GM18951 (cell line): Measurements from ENCODE around the gene ENTHD1.

ENCODE experiments used
- POLR2A ChIP-seq: IDR thresholded peaks from 4 replicates; pipeline ENCODE4 v1.6.1; 2011; ENCODE audit warnings: mild to moderate bottlenecking; ENCODE audit not compliant: insufficient read length, insufficient read depth; ENCODE audit errors: extremely low read depth
- in situ Hi-C: fragments of 300-500 bp; cut with MboI; formaldehyde crosslinking; loops from one replicate; pipeline ENCODE4 v1.12.0; 2022; ENCODE audit warnings: low sequenced_read_pairs, mixed read lengths, inconsistent platforms; ENCODE audit not compliant: unreplicated experiment

The ENTHD1 gene

DNA sequence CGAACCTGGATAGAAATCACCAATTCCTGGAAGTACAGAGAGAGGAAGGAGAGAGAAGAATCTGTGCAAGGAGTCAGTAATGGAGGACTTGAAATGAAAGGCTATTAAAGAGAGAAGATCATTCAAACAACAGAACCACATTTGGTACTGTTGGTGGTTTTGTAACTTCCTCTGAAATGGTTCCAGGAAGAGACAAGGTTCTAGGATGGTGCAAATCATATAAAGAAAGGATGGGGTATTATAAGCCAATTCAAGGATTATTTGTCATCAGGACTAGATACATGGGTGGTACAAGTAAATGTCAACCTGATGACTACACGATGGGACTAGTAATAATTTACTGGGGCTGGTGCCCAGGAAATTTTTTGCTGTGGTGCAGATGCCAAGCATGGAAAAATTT is 37.7 kb upstream of the ENTHD1 start:
- in situ Hi-C loops: no loop called here
- TF ChIP-seq POLR2A: no peak

DNA sequence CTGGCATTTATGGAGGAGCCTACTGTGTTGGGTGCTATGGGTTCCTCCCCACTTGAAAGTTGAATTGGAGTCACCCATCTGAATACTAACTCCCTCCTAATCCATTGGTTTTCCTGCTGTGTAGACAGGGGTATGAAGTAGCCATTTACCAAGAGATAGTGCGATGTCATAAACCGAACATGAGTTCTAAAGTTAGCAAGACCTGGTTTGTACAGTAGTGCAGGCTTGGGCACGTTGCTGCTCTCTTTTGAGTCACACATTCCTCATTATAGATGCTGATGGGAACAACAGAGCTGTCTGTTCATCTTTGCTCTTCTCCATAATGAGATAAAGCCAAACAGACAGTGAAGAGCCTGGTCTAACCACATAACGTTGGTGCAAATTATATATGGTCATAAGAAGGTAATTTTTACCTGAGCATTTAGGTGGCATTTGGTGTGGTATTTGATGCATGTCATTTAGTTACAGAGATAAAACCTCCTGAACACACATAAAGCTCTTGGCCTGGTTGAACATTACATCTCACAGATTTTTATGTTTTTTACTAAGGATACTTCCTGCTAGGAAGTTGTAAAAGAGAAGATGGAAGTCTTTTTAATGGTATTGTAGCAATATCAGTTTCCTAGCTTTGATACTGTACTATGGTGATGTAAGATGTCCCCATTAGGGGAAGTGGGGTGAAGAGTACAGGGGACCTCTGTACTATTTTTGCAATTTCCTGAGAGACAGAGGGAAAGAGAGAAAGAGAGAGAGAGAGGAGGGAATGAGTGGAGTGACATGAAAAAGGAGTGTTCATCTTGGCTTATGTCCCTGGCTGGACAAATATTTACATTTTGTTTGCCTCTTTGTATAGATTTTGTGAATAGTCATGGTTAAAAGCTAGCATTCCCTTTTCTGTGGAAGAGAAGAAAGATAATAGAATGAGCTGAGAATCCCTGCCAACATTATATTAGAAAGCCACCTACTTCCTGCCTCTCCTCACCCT is 35.3 kb upstream of the ENTHD1 start:
- TF ChIP-seq POLR2A: no peak
- in situ Hi-C loops: no loop called here

DNA sequence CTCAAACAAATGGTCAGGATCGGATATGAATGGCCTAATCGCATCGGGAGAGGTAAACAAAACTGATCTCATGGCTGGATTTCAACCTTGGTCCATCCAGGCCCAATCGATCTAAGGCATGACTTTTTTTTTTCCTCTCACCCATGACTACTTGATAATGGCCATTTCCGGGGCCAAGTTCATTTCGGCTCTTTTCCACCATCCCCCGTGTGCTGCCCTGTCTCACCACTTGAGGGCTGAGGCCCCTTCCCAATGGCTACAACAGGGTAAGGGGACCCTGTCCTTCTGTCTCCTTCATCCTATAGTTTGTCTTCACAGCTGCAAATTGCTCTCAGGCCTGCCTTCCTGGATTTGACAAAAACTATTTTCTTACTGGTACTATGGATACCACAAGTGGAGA is 34.0 kb upstream of the ENTHD1 start:
- in situ Hi-C loops: no loop called here

DNA sequence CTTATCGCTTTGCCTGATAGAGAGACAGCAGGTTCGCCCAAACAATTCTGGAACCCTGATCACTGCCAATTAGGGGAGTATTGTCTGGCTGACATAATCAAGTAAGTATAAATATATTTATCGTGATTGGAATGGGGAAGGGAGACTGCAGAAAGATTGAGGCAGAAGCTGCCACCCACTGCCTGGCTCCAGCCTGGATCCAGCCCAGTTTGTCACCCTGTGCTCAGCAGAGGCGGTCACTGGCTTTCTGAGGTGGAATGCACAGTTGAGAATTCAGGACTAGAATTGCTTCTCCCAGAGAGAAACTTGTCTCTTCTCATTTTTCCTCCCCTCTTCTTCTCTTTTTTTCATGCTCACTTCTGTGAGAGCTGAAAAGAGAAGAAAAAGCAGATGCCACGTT is 33.2 kb upstream of the ENTHD1 start:
- TF ChIP-seq POLR2A: no peak
- in situ Hi-C loops: no loop called here

More for the DNA sequence above, 34.0 kb upstream of the ENTHD1 start:
- TF ChIP-seq POLR2A: no peak

DNA sequence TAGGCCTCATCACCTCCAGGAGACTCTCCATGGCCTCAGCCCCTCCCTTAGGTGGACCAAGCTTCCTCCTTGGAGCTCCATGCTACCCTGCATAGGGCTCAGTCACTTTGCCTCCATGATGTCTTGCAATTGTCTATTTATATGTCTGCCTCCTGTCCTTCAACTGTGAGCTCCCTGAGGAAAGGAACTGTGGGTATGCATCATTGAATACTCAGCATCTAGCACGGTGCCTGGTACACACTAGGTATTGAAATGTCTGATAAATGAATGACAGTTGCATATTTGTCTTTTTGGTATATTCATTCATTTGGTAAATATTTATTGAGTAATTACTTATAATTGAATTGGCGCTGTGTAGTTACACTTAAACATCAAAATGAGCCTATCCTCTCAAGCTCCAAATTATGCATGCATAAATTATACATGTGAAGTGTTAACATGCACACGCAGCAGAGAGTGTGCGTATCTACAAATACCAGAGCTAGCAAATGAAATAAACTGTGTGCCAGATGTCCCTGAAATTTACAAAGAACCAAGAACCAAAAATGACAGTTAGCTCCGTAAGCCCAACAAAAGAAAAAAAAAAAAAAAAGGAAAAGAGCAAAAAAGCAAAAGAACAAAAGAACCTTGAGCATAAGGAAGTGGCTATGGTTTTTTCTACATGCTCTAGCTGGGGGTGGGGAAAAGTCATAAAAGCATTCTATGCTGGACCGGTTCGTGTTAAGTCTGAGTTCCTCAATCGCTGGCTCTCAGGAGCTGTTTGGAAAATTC is 32.5 kb upstream of the ENTHD1 start:
- no peak for TF ChIP-seq POLR2A
- in situ Hi-C loops: no loop called here

DNA sequence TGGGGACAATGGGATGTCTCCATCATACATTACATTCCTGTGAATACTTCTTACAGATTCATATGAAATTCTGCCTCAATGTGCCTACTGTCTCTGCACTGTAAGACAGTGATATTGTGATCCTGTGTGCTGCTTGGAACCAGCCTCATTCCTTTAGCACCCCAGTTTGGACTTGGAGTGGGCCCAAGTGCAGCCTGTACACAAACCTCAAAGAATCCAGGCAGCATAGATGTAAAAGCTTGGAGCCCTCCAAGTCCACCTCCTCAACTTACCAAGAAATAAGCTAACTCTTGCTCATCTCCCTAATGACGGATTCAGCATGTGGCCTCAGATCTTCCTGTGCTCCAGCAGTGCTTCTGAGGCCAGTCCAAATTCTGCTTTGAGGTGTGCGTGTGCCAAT is 31.7 kb upstream of the ENTHD1 start:
- in situ Hi-C loops: no loop called here
- no peak for TF ChIP-seq POLR2A

DNA sequence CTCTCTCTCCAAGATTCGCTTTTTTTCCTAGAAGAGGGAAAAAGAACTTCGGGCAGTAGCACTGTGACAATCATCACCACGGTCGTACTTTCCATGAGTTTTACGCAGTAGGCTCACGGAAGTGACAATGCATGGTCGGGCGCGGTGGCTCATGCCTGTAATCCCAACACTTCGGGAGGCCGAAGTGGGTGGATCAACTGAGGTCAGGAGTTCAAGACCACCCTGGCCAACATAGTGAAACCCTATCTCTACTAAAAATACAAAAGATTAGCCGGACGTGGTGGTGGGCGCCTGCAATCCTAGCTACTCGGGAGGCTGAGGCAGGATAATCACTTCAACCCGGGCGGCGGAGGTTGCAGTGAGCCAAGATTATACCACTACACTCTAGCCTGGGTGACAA is 30.7 kb upstream of the ENTHD1 start:
- no peak for TF ChIP-seq POLR2A
- in situ Hi-C loops: no loop called here

DNA sequence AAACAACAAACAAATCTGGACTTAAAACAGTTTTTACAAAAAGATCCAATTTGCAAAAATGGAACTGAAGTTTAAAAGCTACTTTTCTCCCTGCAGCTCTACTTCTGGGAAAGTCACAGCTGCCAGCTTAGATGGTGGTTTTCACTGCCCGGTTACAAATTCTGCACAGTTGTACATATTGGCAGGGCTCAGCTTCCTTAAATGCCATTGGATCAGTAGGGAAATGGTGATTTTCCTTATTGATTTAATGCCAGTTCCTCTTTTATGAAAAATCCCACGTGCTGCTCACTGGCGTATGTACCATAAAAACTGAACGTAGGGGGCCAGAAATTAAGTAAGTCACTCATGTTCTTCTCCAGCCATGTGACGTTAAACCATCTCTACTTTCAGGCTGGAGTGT is 30.1 kb upstream of the ENTHD1 start:
- no peak for TF ChIP-seq POLR2A
- in situ Hi-C loops: no loop called here

DNA sequence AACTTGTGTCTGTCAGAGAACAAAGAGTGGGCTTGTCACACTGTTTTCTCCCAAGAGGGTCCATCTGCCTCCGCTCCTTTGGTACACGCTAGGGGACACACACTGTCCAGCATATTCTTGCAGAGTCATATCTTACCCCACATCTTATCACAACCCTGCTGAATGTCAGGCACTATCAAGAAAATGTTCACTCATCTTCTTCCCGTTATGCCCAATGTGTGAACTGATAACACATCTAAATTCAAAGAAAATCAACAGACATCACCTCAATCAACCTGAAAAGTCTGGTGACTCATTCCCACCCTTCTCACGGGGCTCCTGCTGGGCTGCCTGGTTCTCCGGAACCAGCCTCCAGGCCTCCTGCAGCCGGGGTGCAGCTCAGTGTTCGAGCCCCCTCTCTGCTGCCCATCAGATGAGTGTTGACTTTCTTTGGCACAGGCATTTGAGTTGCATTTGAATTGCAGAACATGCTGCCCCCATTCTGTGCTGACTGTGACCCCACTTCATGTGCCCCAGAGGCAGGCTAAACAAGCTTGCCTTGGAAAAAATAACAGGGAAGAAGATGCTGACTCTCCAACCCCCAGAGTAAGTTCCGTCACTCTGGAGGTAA is 26.7 kb upstream of the ENTHD1 start:
- TF ChIP-seq POLR2A: no peak
- in situ Hi-C loops: no loop called here

DNA sequence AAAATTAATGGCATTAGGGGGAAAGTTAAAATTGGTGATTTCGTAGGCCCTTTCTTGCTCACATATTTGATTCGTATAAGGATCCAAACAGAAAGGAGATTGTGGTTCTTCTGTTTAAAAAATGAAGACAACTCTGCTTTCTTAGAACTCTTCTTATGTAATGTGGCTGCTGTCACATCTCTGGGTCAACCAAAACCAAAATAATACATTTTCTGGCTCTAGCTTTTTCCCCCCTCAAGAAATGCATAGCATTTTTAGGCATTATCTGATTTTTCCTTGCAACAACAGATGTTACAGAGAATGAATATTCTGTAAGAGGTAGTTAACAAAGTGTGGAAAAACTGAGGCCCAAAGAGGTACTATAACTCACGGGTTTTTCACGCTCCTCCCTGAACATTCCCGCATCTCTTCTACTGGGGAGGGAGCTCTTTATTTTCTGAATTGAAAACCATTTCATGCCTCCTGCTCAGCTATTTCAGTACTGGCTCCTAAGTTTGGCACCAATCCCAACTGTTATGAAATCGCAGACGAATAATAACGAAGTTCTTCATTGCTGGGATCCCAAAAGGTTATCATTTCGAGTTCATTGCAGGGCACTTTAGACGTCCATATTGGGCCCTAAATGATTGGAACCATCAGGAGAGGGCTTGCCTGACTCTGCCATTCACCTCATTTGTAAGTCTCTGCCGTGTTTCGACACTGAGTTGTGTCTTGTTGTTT is 24.4 kb upstream of the ENTHD1 start:
- TF ChIP-seq POLR2A: no peak
- in situ Hi-C loops: no loop called here

DNA sequence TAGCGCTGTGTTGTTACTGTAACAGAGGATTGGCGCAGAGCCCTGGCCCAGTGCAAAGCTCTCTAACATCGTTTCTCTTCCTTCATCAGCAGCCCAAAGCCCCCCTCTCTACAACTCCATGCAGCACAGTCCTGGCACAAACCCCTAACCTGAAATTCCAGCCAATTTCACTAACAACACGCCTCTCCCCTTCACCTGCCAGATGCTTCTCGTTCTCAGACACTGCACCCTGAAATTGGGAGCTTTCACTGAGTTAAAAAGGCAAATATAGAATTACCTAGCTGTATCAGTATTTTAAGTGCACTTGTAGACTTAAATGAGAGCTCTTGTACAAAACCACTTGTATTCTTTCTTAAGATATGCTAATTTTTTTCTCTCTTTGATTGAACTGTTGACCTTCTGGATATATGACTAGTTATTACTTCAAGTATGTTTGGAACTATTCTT is 23.7 kb upstream of the ENTHD1 start:
- in situ Hi-C loops: no loop called here
- no peak for TF ChIP-seq POLR2A

DNA sequence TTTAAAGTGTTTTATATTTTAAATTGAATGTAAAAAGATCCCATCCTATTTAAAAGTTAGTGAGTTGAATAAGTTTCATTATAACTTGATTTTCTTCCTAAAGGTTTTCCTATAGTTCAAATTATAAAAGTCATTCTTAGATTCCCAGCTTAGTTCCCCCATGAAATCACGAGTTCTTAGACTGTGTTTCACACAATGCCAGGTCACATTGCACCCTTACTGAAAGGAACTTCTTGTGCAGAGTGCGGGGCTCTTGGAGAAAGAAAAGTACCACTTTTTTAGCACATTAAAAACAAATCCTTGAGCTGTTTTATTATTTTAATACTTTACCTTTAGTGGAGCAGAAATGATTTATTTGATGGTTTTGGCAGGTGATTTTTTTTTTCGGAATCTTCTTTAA is 22.9 kb upstream of the ENTHD1 start:
- in situ Hi-C loops: no loop called here
- no peak for TF ChIP-seq POLR2A

DNA sequence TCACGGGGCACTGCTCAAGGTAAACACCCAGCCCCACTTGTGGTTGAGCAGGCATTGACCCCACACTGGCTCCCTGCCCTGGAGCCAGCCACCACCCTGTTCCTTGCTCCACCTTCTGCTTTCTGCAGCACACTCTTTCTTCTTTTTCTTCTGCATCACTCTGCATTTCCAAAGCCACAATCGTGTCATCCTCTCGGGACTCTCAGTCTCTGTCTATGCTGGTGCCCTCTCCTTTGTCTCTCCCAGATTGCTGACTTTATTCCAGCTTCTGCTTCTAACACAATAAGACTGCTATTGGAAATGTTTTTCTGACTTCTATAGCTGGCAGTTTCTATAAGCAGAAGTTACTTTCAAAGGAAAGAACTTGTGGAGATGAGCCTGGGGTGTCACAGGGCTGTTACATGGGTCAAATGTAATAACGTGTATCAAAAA is 21.8 kb upstream of the ENTHD1 start:
- TF ChIP-seq POLR2A: no peak
- in situ Hi-C loops: no loop called here
